Breast epithelium (tissue), 3 donors: Measurements from ENCODE around the gene DERL3.

ENCODE experiments used
- CTCF ChIP-seq, 3 donors: fragments of 450-650 bp; IDR thresholded peaks; one replicate each; pipeline ENCODE4 v1.5.1; 2016 to 2017; ENCODE audit warnings: antibody characterized with exemption in 3 of 3, mild to moderate bottlenecking in 3 of 3, moderate library complexity in 3 of 3
- POLR2A ChIP-seq: fragments of 450-650 bp; IDR thresholded peaks from one replicate; pipeline ENCODE4 v1.6.1; 2016; ENCODE audit warnings: antibody characterized with exemption, mild to moderate bottlenecking, moderate library complexity
- POLR2AphosphoS5 ChIP-seq, 3 donors: sonication (generic); formaldehyde crosslinking; IDR thresholded peaks; one replicate each; pipeline ENCODE4 v1.6.1; 2017; ENCODE audit warnings: antibody characterized with exemption in 3 of 3

DNA sequence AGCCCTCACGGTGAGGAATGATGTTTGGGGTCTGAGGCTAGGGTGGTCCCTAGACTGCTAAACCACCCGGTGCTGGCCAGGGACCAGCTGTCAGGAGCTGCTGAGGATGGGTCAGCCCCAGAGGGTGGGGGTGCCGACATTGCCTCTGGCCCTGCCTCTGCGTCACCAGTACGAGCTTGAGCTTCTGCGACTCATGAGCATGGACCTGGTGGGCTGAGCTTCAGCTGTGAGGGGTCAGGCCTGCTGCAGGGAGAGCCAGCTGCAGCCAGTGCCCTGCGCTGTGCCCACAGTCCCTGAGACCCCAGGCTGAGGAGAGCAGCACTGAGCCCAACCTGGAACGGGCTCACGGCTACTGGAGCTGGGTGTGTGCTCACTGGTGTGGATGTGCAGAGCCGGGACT is 7.0 kb downstream of the DERL3 start:
- TF ChIP-seq POLR2AphosphoS5 (IDR thresholded peaks at IDR 0.05) (no peak), CTCF (IDR thresholded peaks at IDR 0.05) (no peak), POLR2A (no peak)
